Left ventricle myocardium inferior (tissue), 1 donor: ENCODE results near the gene DNAH11. TPM values are rescaled to one million over a fixed set of nuclear protein-coding genes. Genes with fewer than 3 reads are reported as not detected.

Source experiments
- DNase-seq: peaks from one replicate; pipeline ENCODE4 v3.0.0-alpha.2; 2020
- H3K27ac ChIP-seq: fragments of 200-600 bp; replicated peaks from 2 replicates; pipeline ENCODE4 v1.8.0; 2021
- H3K27me3 ChIP-seq: fragments of 200-600 bp; 2 replicates; pipeline ENCODE4 v1.8.0; 2021; ENCODE audit warnings: low read depth
- H3K36me3 ChIP-seq: fragments of 200-600 bp; 2 replicates; pipeline ENCODE4 v1.8.0; 2021
- H3K4me1 ChIP-seq: fragments of 200-600 bp; 2 replicates; pipeline ENCODE4 v1.8.0; 2021
- H3K4me3 ChIP-seq: fragments of 200-600 bp; 2 replicates; pipeline ENCODE4 v1.8.0; 2021; ENCODE audit warnings: mild to moderate bottlenecking, moderate library complexity
- H3K9me3 ChIP-seq: fragments of 200-600 bp; replicated peaks from 2 replicates; pipeline ENCODE4 v1.8.0; 2021
- CTCF ChIP-seq: fragments of 200-600 bp; IDR thresholded peaks from 2 replicates; pipeline ENCODE4 v1.8.0; 2021; ENCODE audit warnings: antibody characterized with exemption, mild to moderate bottlenecking, borderline replicate concordance
- intact Hi-C: fragments of 100-400 bp; cut with micrococcal nuclease; formaldehyde crosslinking; loops from one replicate; pipeline ENCODE4 v1.11.0; 2022
- total RNA-seq: library from RNA; stranded (reverse); fragmentation: NEBNext Ultra II Directional; extraction: Animal tissue kit (Norgen Biotek cat#: 25700); gene quantifications from one replicate; pipeline ENCODE4 v1.2.1, GENCODE V29; 2021
- donor health status: DM: no; HTN: yes; CAD: no; lungs with severe emphysema.

DNAH11 gene
- total RNA-seq, 1 donor from 2014 or later = 0.74 TPM

DNA sequence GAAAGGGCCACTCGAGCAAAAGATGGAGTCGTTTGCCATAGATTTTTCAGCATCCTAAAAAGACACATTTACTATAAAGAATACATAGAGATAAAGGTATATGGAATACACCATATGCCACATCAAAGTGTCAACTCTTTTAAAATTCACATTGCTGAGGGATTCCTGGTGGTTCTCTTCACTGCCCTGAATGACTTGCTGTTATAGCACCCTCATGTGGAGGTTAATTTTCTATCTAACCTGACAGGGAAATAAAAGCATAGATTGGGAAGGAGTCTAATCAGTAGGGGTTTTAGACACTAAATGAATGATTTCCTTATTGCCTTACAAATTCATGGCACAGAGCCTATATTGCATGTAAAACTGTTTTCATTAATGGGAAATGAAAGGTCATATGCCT lies 25.9 kb downstream of the DNAH11 start:
- peaks cover 7% of the 10 kb centered on the region for H3K27me3 ChIP-seq
- no peaks in the 10 kb centered on the region for H3K9me3 ChIP-seq
- no peak overlapping the region for H3K4me3 ChIP-seq
- peak; percentile 43 for TF ChIP-seq CTCF
- H3K4me1 ChIP-seq = no peaks in the 10 kb centered on the region
- intact Hi-C loops = no loop called here
- DNase-seq = no peak
- no peaks in the 10 kb centered on the region for H3K36me3 ChIP-seq
- H3K27ac ChIP-seq = no peak overlapping the region

DNA sequence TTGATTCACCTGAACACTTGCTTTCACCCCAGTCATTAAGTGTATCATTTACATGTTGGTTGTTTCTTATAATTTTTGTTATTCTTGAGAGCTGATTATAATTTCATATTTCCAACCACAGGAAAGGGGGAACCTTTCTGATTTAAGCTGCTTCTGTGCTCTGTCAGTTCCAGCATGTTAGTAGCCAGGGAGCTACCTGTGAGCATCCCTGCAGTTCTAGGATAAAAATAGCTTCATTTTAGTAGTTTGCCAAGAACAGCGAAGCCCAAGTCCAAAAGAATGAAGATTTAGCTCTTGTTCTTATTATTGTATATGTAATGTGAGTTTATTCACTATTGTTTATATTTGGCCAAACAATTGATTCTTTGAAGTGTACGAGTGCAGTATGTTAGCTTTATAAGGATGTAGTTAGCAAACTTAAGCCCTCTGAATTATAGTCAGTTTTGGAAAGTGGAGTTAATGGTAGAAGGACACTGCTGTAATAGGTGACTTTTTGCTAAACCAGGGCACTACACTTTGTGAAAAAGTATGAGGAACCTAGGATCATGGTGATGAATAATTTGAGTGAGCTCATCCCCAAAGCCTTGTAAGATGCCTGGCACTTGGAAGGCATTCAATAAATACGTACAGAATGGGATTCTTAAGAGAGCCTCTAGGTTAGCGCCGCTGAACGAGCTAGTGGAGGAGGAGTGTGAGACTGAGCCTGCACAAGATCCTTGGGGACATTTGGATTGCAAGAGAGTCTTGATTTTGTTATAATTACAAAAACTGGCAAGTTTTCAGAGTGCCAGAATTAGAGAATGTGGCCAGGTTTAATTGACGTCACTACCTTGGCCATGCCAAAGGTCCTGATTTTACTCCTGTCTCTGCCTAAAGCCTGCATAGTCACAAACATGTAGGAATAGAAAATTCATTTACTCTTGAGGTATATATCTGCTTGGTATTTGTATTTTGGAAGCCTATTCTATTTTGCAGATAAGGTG lies 29.8 kb downstream of the DNAH11 start:
- no peaks in the 10 kb centered on the region for H3K36me3 ChIP-seq
- no peak for TF ChIP-seq CTCF
- intact Hi-C loops = no loop called here
- H3K9me3 ChIP-seq = no peaks in the 10 kb centered on the region
- H3K4me1 ChIP-seq = no peaks in the 10 kb centered on the region
- H3K27me3 ChIP-seq = peaks cover 7% of the 10 kb centered on the region
- DNase-seq = no peak
- no peak overlapping the region for H3K27ac ChIP-seq
- no peak overlapping the region for H3K4me3 ChIP-seq

DNA sequence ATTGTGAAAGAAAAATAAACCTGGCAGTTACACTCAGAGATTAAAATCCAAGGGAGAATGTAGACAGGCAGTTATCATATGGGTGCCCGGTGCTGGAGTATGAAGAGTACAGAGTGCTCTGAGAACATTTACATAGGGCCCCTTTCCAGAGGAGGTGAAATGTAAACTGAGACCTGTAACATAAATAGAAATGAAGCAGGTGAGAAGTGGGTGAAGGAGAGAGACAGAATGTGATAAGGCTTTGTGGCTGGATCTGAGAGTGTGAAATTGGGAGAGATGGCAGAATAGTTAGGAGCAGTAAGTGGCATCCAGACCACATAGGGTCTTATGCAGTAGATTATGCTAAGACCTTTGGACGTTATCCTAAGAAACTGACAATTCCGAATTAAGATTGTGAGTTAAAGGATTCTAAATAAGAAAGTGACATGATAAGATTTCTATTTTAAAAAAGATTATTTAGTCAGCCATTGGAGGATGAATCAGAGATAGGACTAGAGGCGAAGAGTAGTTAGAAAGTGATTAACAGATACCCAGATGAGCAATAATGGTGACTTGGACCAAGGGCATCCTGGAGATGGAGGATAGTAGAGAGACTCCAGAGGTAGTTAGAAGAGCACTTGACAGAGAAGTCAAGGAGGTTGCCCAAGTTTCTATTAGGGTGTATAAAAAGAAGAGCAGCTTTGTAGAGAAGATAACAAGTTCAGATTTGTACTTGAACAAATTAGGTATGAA lies 36.7 kb downstream of the DNAH11 start:
- Histone ChIP-seq H3K9me3 (peaks cover 15% of the 10 kb centered on the region), H3K36me3 (no peaks in the 10 kb centered on the region), H3K27me3 (peaks cover 5% of the 10 kb centered on the region), H3K4me1 (peaks cover 14% of the 10 kb centered on the region), H3K27ac (peak overlapping the region; percentile 75), H3K4me3 (no peak overlapping the region)
- no peak for TF ChIP-seq CTCF
- DNase-seq = no peak
- intact Hi-C loops = no loop called here

DNA sequence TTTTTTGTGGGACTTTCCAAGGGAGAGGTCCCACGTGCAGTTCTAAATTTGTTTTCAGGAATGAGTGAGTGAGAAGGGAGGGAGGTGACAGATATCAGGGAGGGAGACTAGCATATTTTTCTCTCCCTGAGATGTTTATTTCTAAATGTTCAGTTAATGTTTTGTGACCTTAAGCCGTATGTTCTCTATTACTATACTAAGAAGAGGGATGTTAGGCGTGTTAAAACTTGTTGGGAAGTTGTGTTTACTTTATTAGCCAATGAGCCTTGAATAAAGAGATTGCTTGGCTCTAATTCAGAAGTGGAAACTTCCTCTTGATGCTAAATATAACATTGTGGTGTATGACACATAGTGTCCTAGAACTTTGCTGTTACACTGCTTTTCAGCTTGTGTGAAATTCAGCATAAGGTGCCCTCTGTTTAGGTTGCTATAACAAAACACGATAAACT lies 37.3 kb downstream of the DNAH11 start:
- no peaks in the 10 kb centered on the region for H3K36me3 ChIP-seq
- peaks cover 15% of the 10 kb centered on the region for H3K9me3 ChIP-seq
- peaks cover 14% of the 10 kb centered on the region for H3K4me1 ChIP-seq
- peaks cover 5% of the 10 kb centered on the region for H3K27me3 ChIP-seq
- TF ChIP-seq CTCF = no peak
- H3K4me3 ChIP-seq = no peak overlapping the region
- intact Hi-C loops = no loop called here
- no peak for DNase-seq
- H3K27ac ChIP-seq = peak overlapping the region; percentile 75

- Histone ChIP-seq H3K27ac (no peak overlapping the region), H3K4me3 (no peak overlapping the region), H3K27me3 (no peaks in the 10 kb centered on the region), H3K4me1 (peaks cover 8% of the 10 kb centered on the region), H3K36me3 (no peaks in the 10 kb centered on the region), H3K9me3 (peaks cover 15% of the 10 kb centered on the region)
- DNase-seq = no peak
- intact Hi-C loops = no loop called here
- no peak for TF ChIP-seq CTCF
Observed at GRCh38 chr7:21585070-21585724, 42.4 kb downstream of the DNAH11 start.
